Limb (tissue), 2 donors: ENCODE results near the gene PTGES2.

ENCODE experiments used
- DNase-seq, 2 donors: peaks; one replicate each; pipeline ENCODE4 v3.0.0-alpha.2; 2016; ENCODE audit errors: extremely low spot score in 2 of 2

The PTGES2 gene

DNA sequence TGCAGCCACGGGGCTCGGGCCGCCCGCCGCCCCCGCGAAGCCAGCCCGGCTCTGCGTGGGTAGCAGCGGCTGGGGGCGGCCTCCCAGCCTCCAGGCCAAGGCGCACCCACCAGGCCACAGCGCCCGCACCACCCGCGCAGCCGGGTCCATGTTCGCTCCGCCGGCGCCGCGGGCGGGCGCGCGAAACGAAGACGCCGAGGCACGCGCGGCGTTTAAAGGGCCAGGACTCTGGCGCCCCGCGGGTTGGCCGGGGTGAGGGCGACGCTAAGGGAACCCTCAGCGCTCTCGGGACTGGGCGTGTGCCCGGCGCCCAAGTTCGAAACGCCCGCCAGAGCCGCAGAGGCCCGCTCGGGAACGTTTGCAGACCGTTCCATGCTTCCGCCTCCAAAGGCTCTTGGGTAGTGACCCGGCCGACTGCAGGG, at the start of gene PTGES2:
PTGES2 (minus strand) TSS at position 162 of the 422 bp plus-strand sequence; CDS start at position 150, 12 bp downstream.
- peak; percentile 79 to 90 for DNase-seq

GRCh38 chr9:128175726-128176125, 48.2 kb upstream of the PTGES2 start:
- DNase-seq, result no peak

GRCh38 chr9:128175102-128175563, 47.6 kb upstream of the PTGES2 start:
- no peak for DNase-seq

DNA sequence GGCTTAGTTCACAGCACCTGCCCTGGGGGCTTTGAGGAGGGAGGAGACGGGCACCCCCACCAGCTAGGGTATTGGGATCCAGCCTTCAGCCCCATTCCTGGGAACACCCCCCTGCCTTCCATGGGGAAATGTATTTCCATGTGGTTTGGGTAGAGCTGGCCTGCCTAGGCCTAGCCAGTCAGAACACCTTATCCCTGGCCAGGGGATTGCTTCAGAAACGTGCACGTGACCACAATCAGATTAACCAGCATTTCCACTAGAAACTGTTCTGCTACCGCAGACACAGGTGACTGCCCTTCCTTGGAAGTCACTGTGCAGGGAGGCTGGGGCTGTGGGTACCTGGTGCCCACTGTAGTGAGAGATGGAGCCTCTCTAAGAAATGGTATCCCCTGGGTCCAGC, 46.5 kb upstream of the PTGES2 start:
- DNase-seq, result no peak

DNA sequence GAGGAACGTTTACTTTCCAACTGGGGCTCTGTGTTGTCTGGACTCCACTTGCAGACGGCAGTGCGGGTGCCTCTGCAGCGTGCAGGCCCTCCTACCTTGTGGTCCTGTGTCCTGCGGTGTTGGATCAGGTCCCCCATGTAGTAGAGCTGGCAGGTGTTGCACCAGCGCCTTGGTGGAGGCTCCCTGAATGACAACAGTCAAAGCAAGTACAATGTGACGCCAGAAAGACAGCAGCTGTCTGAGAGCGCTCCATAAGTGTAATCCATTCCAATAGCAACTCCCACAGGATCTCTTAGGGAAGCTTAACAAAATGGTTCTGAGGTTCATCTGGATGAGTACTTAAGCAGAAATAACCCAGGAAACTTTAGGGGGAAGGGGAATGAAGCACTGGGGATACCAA, 42.4 kb upstream of the PTGES2 start:
- no peak for DNase-seq

- DNase-seq, result no peak
Measured at GRCh38 chr9:128169492-128169891, 42.0 kb upstream of the PTGES2 start.

GRCh38 chr9:128168731-128169308, 41.3 kb upstream of the PTGES2 start:
- no peak for DNase-seq

DNA sequence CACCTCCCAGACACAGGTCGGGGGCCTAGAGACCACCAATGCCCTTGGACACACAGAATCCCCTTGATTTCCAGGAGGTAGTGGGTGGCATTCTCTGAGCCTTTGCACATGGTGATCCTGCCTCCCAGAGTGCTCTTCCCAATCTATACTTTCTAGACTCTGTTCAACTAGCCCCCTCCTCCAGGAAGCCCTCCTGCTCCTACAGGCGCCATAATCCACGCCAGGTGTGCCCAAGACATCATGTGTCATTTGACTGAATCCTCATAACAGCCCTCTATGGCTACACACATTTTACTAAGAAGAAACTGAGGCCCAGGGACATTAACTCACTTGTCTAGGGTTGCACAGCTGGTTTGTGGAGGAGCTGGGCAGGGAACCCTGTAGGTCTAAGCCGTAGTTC, 39.7 kb upstream of the PTGES2 start:
- DNase-seq, result no peak

DNA sequence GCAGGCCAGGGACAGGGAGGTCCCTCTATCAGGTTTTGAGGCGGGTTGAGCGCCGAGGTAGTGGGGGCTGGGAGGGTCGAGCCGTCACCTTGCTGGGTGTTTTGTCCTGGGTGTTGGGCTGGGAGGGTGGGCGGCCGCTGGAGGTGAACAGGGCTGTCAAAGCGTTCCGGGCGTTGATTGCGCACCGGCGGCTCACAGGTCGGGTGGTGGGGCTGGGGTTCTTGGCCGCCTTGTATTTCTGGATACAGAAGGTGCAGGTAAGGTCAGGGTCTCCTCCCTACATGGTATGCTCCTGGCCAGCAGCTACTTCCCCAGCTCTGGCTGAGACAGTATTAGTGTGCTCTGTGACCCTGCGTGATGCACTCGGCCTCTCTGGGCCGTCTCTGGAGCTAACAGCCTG, 38.6 kb upstream of the PTGES2 start:
- DNase-seq, result no peak

GRCh38 chr9:128164307-128164885, 36.9 kb upstream of the PTGES2 start:
- no peak for DNase-seq

DNA sequence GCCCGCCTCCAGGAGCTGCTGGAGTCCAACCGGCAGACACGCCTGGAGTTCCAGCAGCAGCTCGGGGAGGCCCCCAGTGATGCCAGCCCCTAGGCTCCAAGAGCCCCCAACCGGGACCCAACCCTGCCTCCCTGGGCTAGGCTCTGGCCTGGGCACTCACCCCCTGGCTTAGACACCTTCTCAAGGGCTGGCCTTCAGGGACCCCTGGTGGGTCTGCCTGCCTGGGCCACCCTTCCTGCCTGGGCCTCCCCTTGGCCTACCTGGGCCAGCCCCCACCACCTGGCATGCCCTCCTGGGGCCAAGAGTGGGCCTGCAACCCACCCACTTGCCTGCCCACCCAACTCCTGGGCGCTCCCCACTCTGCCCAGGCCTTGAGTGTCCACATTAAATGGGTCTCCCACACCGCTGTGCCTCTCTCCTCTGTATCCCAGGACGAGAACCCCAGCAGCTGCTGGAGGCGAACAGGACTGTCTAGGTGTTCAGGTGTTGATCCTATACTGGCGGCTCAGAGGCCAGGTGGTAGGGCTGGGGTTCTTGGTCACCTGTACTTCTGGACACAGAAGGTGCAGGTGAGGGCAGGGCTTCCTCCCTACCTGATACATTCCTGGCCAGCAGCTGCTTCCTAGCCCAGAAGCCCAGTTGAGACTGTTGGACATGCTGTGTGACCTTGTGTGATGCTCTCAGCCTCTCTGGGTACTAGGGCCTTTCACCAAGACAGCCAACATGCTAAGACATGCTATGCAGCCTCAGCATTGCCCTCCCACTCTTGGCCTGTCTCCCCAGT, 36.2 kb upstream of the PTGES2 start:
- no peak for DNase-seq

- no peak for DNase-seq
Measured at GRCh38 chr9:128163027-128163515, 35.5 kb upstream of the PTGES2 start.

DNA sequence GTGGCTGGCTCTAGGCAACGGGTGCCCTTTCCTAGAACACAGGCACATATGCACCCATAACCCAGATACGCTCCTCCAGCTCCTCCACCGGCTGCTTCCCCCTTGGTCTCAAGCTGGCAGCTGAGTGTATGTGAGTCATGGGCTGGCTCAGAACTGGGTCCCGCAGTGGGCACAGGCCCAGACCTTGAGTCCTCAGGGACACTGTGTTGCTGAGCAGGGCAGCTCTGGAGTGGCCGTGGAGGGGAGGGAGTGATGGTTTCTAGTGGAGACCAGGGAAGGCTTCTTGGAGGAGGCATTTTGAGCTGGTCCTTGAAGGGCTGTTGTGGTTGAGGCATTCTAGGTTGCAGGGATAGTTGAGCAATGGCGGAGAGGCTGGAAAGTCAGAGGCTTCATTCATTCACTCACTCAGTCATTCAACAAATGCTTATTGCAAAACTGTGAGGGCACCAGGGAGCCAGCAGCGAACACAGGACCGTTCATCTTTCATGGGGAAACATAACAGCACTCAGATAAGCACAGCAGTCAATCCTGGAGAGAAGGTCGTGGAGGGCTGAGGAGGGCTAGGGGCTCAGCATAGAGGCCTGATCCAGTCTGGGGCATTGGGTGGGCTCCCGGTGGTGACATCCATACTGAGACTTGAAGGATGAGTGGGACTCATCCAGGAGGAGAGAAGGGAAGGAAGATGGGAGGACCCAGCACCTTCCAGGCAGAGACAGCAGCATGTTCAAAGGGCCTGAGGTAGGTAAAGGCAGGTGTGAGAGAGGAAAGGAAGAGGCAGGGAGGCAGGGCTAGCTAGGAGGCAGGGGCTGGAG, 34.9 kb upstream of the PTGES2 start:
- no peak for DNase-seq

GRCh38 chr9:128161215-128161902, 33.8 kb upstream of the PTGES2 start:
- DNase-seq, result no peak

DNA sequence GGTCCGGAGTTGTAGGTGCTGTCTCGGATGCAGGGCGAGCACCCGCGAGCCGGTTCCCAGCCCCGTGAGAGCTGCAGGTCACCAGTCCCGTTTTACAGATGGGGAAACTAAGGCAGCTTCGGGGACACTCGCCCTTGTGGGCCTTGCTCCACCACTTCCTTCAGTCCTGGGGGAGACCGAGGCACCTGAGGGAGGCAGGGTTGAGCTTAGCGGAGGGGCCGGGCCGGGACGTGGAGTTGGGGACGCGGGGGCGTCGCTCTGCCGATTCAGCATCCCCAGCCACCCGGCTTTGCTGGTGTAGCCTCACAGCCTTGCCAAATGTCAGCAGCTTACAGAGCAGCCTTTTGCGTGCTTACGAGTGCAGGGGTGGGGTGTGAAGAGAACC, 33.1 kb upstream of the PTGES2 start:
- no peak for DNase-seq

- DNase-seq, result peak; percentile 96 to 99
Measured at GRCh38 chr9:128159784-128160602, 32.5 kb upstream of the PTGES2 start, which contains the start of gene BBLN. Gene BBLN, plus strand, starts transcription at chr9:128160265. Its CDS starts 143 bp downstream, at chr9:128160408.

DNA sequence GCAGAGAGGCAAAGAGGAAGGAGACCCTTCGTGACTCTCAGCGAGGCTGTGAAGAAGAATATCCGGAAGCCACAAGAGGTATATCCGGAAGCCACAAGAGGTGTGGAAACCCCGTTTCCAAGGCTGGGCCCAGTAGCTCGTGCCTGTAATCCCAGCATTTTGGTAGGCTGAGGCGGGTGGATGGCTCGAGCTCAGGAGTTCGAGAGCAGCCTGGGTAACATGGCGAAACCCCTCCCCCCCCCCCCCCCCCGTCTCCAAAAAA, 31.9 kb upstream of the PTGES2 start:
- no peak for DNase-seq

GRCh38 chr9:128155736-128156500, 28.4 kb upstream of the PTGES2 start:
- DNase-seq, result no peak

DNA sequence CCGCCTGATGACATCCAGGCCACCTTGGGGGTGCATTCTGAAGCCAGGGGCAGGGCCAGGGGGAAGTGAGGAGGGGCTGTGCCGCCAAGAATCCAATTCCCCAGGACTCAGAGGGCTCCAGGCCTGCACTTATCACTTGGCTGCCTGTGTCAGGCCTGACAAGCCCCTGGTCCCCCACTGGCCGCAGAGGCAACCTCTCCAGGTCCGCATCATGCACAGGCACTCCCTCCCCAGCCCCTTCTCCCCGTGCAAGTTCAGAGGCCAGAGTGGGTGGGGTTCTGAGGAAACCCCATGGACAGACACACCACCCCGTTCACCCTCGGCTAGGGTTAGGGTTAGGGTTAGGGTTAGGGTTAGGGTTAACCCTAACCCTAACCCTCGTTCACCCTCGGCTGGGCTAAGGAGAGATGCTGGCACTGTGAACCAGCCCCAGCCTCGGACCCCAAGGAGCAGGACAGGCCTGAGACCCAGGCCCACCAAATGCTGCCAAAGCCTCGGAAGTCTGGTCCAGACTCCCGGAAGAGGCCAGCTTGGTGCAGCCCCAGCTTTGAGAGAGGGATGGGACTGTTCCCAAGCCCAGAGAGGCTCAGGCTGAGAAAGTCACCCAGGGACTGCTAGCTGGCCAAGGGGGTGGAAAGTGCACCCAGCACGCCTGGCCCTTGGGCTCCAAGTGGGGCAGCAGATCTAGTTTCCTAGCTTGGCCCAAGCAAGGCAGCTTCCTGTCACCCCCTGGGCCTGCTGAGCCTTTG, 26.6 kb upstream of the PTGES2 start:
- no peak for DNase-seq
